Measurements from ENCODE around the gene RBM11.

The RBM11 gene

DNA sequence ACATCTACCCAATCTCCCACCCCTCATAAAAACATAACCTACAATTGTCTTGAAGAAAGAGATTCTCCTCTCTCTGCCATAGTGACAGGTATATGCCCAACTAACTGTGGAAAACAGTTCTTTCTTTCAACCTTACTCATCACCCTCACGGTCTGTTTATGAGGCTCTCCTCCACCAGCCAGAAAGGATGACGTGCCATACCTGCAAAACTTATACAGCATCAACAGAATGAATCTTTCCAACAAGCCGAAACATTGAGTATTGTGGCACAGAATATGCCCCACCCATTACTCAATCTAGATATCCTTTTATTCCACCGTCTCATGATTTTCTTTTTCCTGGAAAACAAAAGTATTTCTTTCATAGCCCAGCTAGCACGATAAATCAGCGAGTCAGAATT is 55.7 kb downstream of the RBM11 start:
- DNase-seq, result no peak

DNA sequence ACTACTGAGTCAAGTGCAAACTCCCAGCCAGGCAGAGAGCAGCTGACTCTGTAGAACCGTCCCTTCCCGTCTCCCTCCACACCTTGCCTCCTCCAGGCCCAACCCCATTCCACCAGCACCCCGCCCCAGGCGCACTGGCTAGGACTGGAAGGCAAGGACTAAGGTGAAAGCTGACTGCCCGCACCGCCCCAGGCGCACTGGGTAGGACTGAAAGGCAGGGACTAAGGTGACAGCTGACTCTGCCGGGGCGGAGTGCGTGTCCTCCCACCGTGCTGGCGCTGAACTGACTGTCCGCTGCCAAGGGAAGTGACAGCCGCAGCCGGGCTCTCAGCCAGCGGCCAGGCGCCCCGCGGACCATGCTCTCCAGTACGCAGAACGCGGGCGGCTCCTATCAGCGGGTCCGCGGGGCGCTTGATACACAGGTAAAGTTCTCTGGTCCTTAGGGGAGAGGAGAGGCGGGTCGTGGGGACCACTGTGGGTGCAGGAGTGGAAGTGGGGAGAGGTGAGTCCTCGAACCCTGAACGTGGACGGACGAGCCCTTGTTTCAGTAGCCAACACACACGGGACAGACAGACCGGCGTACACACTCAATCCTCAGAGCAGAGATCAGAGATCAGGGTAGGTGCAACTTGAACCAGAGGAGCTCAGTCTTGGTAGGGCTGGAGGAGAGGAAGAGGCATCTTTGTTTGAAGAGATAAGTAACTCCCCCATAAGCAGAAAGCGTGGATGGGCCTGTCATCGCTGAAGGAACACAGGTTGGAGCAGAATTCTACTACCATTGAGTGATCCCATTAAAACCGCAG is 58.0 kb downstream of the RBM11 start:
- DNase-seq, result peak; percentile 24

DNA sequence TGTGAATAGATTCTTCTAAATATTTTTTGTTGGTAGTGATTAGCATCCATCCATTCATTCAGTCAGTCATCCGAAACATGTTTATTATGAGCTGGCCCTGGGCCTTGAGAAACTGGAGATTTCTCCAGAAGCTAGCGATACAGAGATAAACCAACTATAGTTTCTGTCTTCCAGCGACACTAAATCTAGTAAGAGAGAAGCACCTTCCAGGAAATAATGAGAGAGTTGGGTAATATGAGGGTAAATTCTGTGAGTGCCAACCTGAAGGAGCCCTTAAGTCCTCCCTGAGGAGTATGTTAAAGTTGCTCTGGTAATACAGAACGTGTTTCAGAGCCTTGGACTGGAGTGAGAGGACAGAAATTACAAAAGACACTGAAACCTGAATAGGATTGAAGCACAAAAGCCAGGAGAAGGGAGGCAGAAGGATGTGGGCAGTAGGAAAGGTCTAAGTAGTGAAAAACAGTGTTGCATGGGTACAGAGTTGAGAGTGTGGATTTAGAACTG is 59.8 kb downstream of the RBM11 start:
- DNase-seq, result no peak

Data from stimulated activated CD8-positive, alpha-beta memory T cell treated with anti-CD3 and anti-CD28 coated beads, Interleukin-4, amount 100 ng/mL, for 48 hours (primary cell).